ENCODE data around the gene NFIB. TPM values are rescaled to one million over a fixed set of nuclear protein-coding genes. Genes with fewer than 3 reads are reported as not detected.

NFIB gene
- total RNA-seq, 1 donor from 2014 or later: 11.6 TPM

- peak; percentile 97 for DNase-seq (ENCODE audit: low read depth)
- peak; percentile 83 for FAIRE-seq
- H3K36me3 ChIP-seq (ENCODE audit: control insufficient read depth, insufficient read depth, low read length): no peaks in the 10 kb centered on the region
- H3K4me3 ChIP-seq (ENCODE audit: low read depth, low read length): no peak overlapping the region
- no peaks in the 10 kb centered on the region for H3K27me3 ChIP-seq (ENCODE audit: control insufficient read depth, insufficient read depth, low read length)
- no peak for TF ChIP-seq CTCF (IDR thresholded peaks at IDR 0.05; ENCODE audit: insufficient read depth, low read length, severe bottlenecking)
These were observed 108.5 kb downstream of the NFIB start for GRCh38 chr9:14205463-14205862.

GRCh38 chr9:14203356-14204056, 110.4 kb downstream of the NFIB start:
- Histone ChIP-seq H3K36me3 (ENCODE audit: control insufficient read depth, insufficient read depth, low read length) (no peaks in the 10 kb centered on the region), H3K4me3 (ENCODE audit: low read depth, low read length) (no peak overlapping the region), H3K27me3 (ENCODE audit: control insufficient read depth, insufficient read depth, low read length) (no peaks in the 10 kb centered on the region)
- DNase-seq (ENCODE audit: low read depth) (no peak), FAIRE-seq (no peak)
- no peak for TF ChIP-seq CTCF (IDR thresholded peaks at IDR 0.05; ENCODE audit: insufficient read depth, low read length, severe bottlenecking)

GRCh38 chr9:14198841-14199455, 115.0 kb downstream of the NFIB start:
- no peak for TF ChIP-seq CTCF (IDR thresholded peaks at IDR 0.05; ENCODE audit: insufficient read depth, low read length, severe bottlenecking)
- H3K36me3 ChIP-seq (ENCODE audit: control insufficient read depth, insufficient read depth, low read length): no peaks in the 10 kb centered on the region
- H3K27me3 ChIP-seq (ENCODE audit: control insufficient read depth, insufficient read depth, low read length): no peaks in the 10 kb centered on the region
- DNase-seq (ENCODE audit: low read depth): peak; percentile 44
- H3K4me3 ChIP-seq (ENCODE audit: low read depth, low read length): no peak overlapping the region
- FAIRE-seq: no peak

GRCh38 chr9:14198047-14198840, 115.7 kb downstream of the NFIB start:
- DNase-seq (ENCODE audit: low read depth) (no peak), FAIRE-seq (no peak)
- TF ChIP-seq CTCF (IDR thresholded peaks at IDR 0.05; ENCODE audit: insufficient read depth, low read length, severe bottlenecking): no peak
- no peak overlapping the region for H3K4me3 ChIP-seq (ENCODE audit: low read depth, low read length)
- no peaks in the 10 kb centered on the region for H3K36me3 ChIP-seq (ENCODE audit: control insufficient read depth, insufficient read depth, low read length)
- H3K27me3 ChIP-seq (ENCODE audit: control insufficient read depth, insufficient read depth, low read length): no peaks in the 10 kb centered on the region

GRCh38 chr9:14197325-14197858, 116.5 kb downstream of the NFIB start:
- Histone ChIP-seq H3K27me3 (ENCODE audit: control insufficient read depth, insufficient read depth, low read length) (no peaks in the 10 kb centered on the region), H3K4me3 (ENCODE audit: low read depth, low read length) (no peak overlapping the region), H3K36me3 (ENCODE audit: control insufficient read depth, insufficient read depth, low read length) (no peaks in the 10 kb centered on the region)
- DNase-seq (ENCODE audit: low read depth): no peak
- no peak for FAIRE-seq
- TF ChIP-seq CTCF (IDR thresholded peaks at IDR 0.05; ENCODE audit: insufficient read depth, low read length, severe bottlenecking): no peak

Data from bronchial epithelial cell (primary cell).